Keratinocyte (primary cell): ENCODE data around the gene EPC2.

Experiments used
- EZH2 ChIP-seq: IDR thresholded peaks from one replicate; pipeline ENCODE4 v1.6.1; 2012; ENCODE audit warnings: inconsistent platforms, mild to moderate bottlenecking, low read length, moderate library complexity
- TF ChIP-seq, protein P1 (sequence below), 3 experiments: IDR thresholded peaks in 1 of 3; conservative IDR thresholded peaks in 1 of 3; optimal IDR thresholded peaks in 1 of 3; 2 replicates in 2 of 3; 3 replicates in 1 of 3; pipeline versions ENCODE3 to v1.5.1; 2011; ENCODE audit warnings: low read length in 3 of 3, mild to moderate bottlenecking in 3 of 3, moderate library complexity in 2 of 3, control low read depth in 1 of 3, inconsistent platforms in 1 of 3; ENCODE audit not compliant: insufficient read depth in 2 of 3; ENCODE audit errors: extremely low read depth in 1 of 3

GRCh38 chr2:148623086-148623485 lies 21.5 kb upstream of the EPC2 start:
- TF ChIP-seq, protein P1, sequence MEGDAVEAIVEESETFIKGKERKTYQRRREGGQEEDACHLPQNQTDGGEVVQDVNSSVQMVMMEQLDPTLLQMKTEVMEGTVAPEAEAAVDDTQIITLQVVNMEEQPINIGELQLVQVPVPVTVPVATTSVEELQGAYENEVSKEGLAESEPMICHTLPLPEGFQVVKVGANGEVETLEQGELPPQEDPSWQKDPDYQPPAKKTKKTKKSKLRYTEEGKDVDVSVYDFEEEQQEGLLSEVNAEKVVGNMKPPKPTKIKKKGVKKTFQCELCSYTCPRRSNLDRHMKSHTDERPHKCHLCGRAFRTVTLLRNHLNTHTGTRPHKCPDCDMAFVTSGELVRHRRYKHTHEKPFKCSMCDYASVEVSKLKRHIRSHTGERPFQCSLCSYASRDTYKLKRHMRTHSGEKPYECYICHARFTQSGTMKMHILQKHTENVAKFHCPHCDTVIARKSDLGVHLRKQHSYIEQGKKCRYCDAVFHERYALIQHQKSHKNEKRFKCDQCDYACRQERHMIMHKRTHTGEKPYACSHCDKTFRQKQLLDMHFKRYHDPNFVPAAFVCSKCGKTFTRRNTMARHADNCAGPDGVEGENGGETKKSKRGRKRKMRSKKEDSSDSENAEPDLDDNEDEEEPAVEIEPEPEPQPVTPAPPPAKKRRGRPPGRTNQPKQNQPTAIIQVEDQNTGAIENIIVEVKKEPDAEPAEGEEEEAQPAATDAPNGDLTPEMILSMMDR (optimal IDR thresholded peaks at IDR 0.05 in 1 of 3, IDR thresholded peaks at IDR 0.05 in 1 of 3, conservative IDR thresholded peaks at IDR 0.05 in 1 of 3; ENCODE audit: extremely low read depth in 1 of 3, insufficient read depth in 2 of 3, low read length in 3 of 3) = no peak
- no peak for TF ChIP-seq EZH2
